Measurements from ENCODE around the gene NADK. TPM values are rescaled to one million over a fixed set of nuclear protein-coding genes. Genes with fewer than 3 reads are reported as not detected.
A peak's percentile ranks its signal among the peaks of the same experiment; 100 is the strongest.

NADK gene
- total RNA-seq, 1 experiment from 2014 or later = 124 TPM

DNA sequence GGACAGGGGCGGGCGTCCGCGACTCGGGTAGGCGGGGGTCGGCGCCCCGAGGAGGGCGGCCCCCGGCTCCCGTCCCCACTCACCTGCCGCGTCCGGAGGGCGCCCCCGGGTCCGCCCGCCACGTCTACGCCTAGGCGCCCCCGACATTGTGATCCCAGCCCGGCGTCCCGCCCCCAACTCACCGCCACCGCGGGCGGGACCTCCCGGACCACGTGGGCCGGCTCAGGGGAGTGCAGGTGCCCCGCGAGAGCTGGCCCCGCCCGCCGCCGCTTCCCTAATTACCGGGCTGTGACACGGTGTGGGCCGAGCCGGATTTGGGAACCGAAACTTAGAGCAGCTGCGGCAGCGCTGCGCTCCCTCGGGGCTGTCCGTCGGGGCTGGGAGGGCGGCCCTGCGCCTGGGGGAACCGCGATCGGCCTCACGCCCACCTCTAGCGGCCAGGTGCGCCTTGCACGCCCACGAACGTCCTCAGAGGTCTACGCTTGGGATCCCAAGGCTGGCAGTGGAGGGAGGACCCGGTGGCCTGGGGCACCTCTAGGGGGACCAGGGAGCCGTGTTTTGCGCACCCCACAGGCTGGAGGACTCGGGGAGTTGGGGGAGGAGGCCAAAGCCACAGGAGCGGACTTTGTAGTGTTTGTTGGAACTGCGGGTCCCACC is 521 bp upstream of the NADK start:
- ATAC-seq (peak; percentile 55), DNase-seq (ENCODE audit: low spot score) (peak; percentile 90)
- POLR2A ChIA-PET = interaction anchor here (1.1 to 1.3 kb wide), 2 partner anchors 61 to 271 kb away, joined by 3 read pairs; no protein-coding TSS in a partner anchor
- Mint-ChIP-seq H3K27ac (peak overlapping the region; percentile 99; the same call in 1 of the 2 replicates), H3K4me1 (peaks cover 56% of the 10 kb centered on the region), H3K36me3 (no peaks in the 10 kb centered on the region; the same call in 1 of the 2 replicates), H3K9me3 (no peaks in the 10 kb centered on the region), H3K4me3 (peak overlapping the region; percentile 81), H3K27me3 (ENCODE audit: low read depth) (no peaks in the 10 kb centered on the region)
- CTCF ChIA-PET = interaction anchor here (0.7 to 2.8 kb wide), 7 partner anchors 10 to 427 kb away, joined by 3 to 30 read pairs (median 8); no protein-coding TSS in a partner anchor
- TF ChIP-seq, protein P1, sequence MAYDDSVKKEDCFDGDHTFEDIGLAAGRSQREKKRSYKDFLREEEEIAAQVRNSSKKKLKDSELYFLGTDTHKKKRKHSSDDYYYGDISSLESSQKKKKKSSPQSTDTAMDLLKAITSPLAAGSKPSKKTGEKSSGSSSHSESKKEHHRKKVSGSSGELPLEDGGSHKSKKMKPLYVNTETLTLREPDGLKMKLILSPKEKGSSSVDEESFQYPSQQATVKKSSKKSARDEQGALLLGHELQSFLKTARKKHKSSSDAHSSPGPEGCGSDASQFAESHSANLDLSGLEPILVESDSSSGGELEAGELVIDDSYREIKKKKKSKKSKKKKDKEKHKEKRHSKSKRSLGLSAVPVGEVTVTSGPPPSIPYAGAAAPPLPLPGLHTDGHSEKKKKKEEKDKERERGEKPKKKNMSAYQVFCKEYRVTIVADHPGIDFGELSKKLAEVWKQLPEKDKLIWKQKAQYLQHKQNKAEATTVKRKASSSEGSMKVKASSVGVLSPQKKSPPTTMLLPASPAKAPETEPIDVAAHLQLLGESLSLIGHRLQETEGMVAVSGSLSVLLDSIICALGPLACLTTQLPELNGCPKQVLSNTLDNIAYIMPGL (CRISPR knock-in tag; IDR thresholded peaks at IDR 0.05) = peak; percentile 87; the same call in 1 of the 2 replicates
- TF ChIP-seq, protein P2, sequence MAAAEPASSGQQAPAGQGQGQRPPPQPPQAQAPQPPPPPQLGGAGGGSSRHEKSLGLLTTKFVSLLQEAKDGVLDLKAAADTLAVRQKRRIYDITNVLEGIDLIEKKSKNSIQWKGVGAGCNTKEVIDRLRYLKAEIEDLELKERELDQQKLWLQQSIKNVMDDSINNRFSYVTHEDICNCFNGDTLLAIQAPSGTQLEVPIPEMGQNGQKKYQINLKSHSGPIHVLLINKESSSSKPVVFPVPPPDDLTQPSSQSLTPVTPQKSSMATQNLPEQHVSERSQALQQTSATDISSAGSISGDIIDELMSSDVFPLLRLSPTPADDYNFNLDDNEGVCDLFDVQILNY (CRISPR knock-in tag; IDR thresholded peaks at IDR 0.05) = peak; percentile 95
- 0 out of 2 replicates have a peak, but pooled peaks have one; percentile 8 for TF ChIP-seq ESRRA (CRISPR knock-in tag; IDR thresholded peaks at IDR 0.05; ENCODE audit: borderline replicate concordance)
- 0 out of 2 replicates have a peak, but pooled peaks have one; percentile 44 for TF ChIP-seq TEAD1 (CRISPR knock-in tag; IDR thresholded peaks at IDR 0.05)
- peak; percentile 56; the same call in 1 of the 2 replicates for TF ChIP-seq ZNF232 (CRISPR knock-in tag; IDR thresholded peaks at IDR 0.05)
- TF ChIP-seq, protein P3, sequence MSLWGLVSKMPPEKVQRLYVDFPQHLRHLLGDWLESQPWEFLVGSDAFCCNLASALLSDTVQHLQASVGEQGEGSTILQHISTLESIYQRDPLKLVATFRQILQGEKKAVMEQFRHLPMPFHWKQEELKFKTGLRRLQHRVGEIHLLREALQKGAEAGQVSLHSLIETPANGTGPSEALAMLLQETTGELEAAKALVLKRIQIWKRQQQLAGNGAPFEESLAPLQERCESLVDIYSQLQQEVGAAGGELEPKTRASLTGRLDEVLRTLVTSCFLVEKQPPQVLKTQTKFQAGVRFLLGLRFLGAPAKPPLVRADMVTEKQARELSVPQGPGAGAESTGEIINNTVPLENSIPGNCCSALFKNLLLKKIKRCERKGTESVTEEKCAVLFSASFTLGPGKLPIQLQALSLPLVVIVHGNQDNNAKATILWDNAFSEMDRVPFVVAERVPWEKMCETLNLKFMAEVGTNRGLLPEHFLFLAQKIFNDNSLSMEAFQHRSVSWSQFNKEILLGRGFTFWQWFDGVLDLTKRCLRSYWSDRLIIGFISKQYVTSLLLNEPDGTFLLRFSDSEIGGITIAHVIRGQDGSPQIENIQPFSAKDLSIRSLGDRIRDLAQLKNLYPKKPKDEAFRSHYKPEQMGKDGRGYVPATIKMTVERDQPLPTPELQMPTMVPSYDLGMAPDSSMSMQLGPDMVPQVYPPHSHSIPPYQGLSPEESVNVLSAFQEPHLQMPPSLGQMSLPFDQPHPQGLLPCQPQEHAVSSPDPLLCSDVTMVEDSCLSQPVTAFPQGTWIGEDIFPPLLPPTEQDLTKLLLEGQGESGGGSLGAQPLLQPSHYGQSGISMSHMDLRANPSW (CRISPR knock-in tag; conservative IDR thresholded peaks at IDR 0.05; ENCODE audit: low read depth) = 0 out of 2 replicates have a peak, but pooled peaks have one; percentile 40
- no peak for TF ChIP-seq IRF2 (CRISPR knock-in tag; IDR thresholded peaks at IDR 0.05; ENCODE audit: borderline replicate concordance, low read depth)
- TF ChIP-seq, protein P4, sequence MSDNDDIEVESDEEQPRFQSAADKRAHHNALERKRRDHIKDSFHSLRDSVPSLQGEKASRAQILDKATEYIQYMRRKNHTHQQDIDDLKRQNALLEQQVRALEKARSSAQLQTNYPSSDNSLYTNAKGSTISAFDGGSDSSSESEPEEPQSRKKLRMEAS (CRISPR knock-in tag; IDR thresholded peaks at IDR 0.05) = peak; percentile 93
- TF ChIP-seq, protein P5, sequence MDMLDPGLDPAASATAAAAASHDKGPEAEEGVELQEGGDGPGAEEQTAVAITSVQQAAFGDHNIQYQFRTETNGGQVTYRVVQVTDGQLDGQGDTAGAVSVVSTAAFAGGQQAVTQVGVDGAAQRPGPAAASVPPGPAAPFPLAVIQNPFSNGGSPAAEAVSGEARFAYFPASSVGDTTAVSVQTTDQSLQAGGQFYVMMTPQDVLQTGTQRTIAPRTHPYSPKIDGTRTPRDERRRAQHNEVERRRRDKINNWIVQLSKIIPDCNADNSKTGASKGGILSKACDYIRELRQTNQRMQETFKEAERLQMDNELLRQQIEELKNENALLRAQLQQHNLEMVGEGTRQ (CRISPR knock-in tag; IDR thresholded peaks at IDR 0.05) = peak; percentile 91
- TF ChIP-seq, protein P6, sequence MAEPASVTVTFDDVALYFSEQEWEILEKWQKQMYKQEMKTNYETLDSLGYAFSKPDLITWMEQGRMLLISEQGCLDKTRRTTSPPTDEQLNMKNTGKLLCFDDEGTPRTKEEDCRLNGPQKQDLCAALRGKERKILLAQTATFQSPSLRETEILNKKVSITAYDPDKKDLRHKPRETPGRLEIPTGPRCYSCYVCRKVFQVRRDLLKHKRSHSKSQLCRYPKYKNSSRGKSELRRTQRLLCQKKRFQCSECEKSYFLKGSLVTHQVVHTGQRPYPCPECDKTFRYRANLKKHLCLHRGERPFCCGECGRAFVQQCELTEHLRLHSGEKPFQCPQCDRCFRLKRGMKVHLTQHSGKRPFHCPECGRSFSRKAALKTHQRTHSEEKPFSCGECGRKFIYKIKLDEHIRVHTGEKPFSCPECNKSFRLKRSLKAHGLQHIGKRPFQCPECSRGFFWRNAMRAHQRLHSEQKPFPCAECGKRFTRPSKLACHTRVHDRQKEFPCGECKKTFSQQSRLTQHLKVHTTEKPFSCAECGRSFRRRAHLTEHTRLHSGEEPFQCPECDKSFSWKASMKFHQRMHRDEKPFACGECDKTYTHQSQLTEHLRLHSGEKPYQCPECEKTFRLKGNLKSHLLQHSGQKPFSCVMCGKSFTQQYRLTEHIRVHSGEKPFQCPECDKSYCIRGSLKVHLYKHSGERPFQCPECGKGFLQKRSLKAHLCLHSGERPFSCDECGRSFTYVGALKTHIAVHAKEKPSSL (CRISPR knock-in tag; conservative IDR thresholded peaks at IDR 0.05) = no peak
- no peak for TF ChIP-seq CREB1 (CRISPR knock-in tag; IDR thresholded peaks at IDR 0.05)
- TF ChIP-seq ZNF219 (CRISPR knock-in tag; IDR thresholded peaks at IDR 0.05; ENCODE audit: borderline replicate concordance) = 0 out of 2 replicates have a peak, but pooled peaks have one; percentile 63
- TF ChIP-seq RORB (CRISPR knock-in tag; IDR thresholded peaks at IDR 0.05) = no peak
- TF ChIP-seq GTF2I (CRISPR knock-in tag; conservative IDR thresholded peaks at IDR 0.05) = no peak
- TF ChIP-seq, protein P7, sequence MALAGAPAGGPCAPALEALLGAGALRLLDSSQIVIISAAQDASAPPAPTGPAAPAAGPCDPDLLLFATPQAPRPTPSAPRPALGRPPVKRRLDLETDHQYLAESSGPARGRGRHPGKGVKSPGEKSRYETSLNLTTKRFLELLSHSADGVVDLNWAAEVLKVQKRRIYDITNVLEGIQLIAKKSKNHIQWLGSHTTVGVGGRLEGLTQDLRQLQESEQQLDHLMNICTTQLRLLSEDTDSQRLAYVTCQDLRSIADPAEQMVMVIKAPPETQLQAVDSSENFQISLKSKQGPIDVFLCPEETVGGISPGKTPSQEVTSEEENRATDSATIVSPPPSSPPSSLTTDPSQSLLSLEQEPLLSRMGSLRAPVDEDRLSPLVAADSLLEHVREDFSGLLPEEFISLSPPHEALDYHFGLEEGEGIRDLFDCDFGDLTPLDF (CRISPR knock-in tag; IDR thresholded peaks at IDR 0.05) = peak; percentile 36; the same call in 1 of the 2 replicates
- TF ChIP-seq HMGA2 (CRISPR knock-in tag; IDR thresholded peaks at IDR 0.05) = no peak
- 0 out of 2 replicates have a peak, but pooled peaks have one; percentile 49 for TF ChIP-seq MYBL2 (CRISPR knock-in tag; IDR thresholded peaks at IDR 0.05)
- no peak for TF ChIP-seq ZBTB21 (CRISPR knock-in tag; IDR thresholded peaks at IDR 0.05; ENCODE audit: borderline replicate concordance)
- peak; percentile 82; the same call in 1 of the 2 replicates for TF ChIP-seq FOXK1 (CRISPR knock-in tag; IDR thresholded peaks at IDR 0.05)
- 0 out of 2 replicates have a peak, but pooled peaks have one; percentile 14 for TF ChIP-seq TP53 (CRISPR knock-in tag; IDR thresholded peaks at IDR 0.05)
- TF ChIP-seq SP1 (CRISPR knock-in tag; conservative IDR thresholded peaks at IDR 0.05) = peak; percentile 62; the same call in 1 of the 2 replicates
- no peak for TF ChIP-seq ZNF671 (CRISPR knock-in tag; IDR thresholded peaks at IDR 0.05)
- TF ChIP-seq, protein P8, sequence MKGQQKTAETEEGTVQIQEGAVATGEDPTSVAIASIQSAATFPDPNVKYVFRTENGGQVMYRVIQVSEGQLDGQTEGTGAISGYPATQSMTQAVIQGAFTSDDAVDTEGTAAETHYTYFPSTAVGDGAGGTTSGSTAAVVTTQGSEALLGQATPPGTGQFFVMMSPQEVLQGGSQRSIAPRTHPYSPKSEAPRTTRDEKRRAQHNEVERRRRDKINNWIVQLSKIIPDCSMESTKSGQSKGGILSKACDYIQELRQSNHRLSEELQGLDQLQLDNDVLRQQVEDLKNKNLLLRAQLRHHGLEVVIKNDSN (CRISPR knock-in tag; IDR thresholded peaks at IDR 0.05) = peak; percentile 93
- no peak for TF ChIP-seq CBFB (CRISPR knock-in tag; IDR thresholded peaks at IDR 0.05; ENCODE audit: low read depth)
- TF ChIP-seq EMX1 (CRISPR knock-in tag; IDR thresholded peaks at IDR 0.05) = peak; percentile 33; the same call in 1 of the 2 replicates
- TF ChIP-seq CREM (CRISPR knock-in tag; IDR thresholded peaks at IDR 0.05) = peak; percentile 23; the same call in 1 of the 2 replicates
- 0 out of 2 replicates have a peak, but pooled peaks have one; percentile 42 for TF ChIP-seq ELF4 (CRISPR knock-in tag; IDR thresholded peaks at IDR 0.05; ENCODE audit: low read depth)
